AG04450 (cell line): ENCODE data around the gene JAML. TPM values are rescaled to one million over a fixed set of nuclear protein-coding genes. Genes with fewer than 3 reads are reported as not detected.

ENCODE experiments used
- CTCF ChIA-PET: fragments of 300-600, 350-600 bp; formaldehyde crosslinking; extraction: SDS; loops from one replicate; lab custom pipeline; 2022; ENCODE audit warnings: antibody characterized with exemption, inconsistent platforms; lab: Charles Lee
- POLR2A ChIA-PET: fragments of 350-600 bp; formaldehyde crosslinking; extraction: SDS; loops from one replicate; lab custom pipeline; 2021; ENCODE audit warnings: antibody characterized with exemption, inconsistent platforms; lab: Yijun Ruan, JAX
- DNase-seq: peaks from one replicate; pipeline ENCODE4 v3.0.0-alpha.2; 2011; ENCODE audit warnings: low read depth, low spot score
- H3K27ac ChIP-seq: one replicate; pipeline ENCODE4 v1.5.1; 2012; ENCODE audit warnings: low read depth, low read length, control low read depth
- H3K27me3 ChIP-seq: one replicate; pipeline ENCODE4 v1.6.0; 2012; ENCODE audit warnings: low read length; ENCODE audit not compliant: control insufficient read depth, insufficient read depth
- H3K4me3 ChIP-seq: 2 replicates; pipeline ENCODE4 v1.5.1; 2011; ENCODE audit warnings: mild to moderate bottlenecking, low read depth, low read length, control low read depth
- H3K9me3 ChIP-seq: 2 replicates; pipeline ENCODE4 v1.5.1; 2012; ENCODE audit warnings: low read length; ENCODE audit not compliant: control insufficient read depth, insufficient read depth
- CTCF ChIP-seq: IDR thresholded peaks from 2 replicates; pipeline ENCODE4 v1.5.1; 2011; ENCODE audit warnings: low read depth, low read length, control low read depth, inconsistent platforms
- polyA plus RNA-seq: library from polyadenylated mRNA; depleted of rRNA; stranded (reverse); fragments of >200 nt; gene quantifications from 2 replicates; pipeline ENCODE4 v1.2.3, GENCODE V29; 2011

The JAML gene
- polyA plus RNA-seq, 1 experiment, result not detected

- TF ChIP-seq CTCF, result no peak
- CTCF ChIA-PET, result no interaction called here
- DNase-seq, result no peak
- no peaks in the 10 kb centered on the region for H3K27me3 ChIP-seq
- H3K27ac ChIP-seq, result no peak overlapping the region
- no peaks in the 10 kb centered on the region for H3K9me3 ChIP-seq
- no peak overlapping the region for H3K4me3 ChIP-seq
- POLR2A ChIA-PET, result no interaction called here
Observed at GRCh38 chr11:118230088-118230487, 5.3 kb upstream of the JAML start.

DNA sequence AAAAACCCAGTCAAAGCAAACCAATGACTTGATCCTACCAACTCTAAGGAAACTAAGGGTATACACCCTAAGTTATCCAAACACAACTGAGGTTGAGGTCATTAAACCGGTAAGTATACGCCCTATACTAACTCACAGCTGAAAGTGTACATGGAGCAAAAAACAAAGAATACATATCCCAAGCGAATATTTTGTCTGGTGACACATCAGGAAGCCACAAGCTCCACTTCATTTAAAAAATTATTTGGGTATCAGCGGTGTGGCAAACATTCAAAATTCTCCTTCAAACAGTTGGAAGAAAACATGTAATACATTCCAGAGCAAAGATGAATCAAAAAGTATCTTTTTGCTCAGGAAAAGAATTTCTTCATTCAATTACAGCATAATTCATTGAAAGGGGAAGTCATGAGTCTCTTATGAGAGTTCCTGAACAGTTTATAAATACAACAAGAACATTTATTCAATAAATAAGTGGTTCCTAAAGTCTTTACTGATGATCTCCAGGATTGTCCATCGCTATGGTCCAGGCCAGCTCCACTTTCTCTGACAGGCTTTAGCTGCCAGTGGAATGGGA lies 4.5 kb upstream of the JAML start:
- no peak for DNase-seq
- no peaks in the 10 kb centered on the region for H3K9me3 ChIP-seq
- H3K4me3 ChIP-seq, result no peak overlapping the region
- no peak overlapping the region for H3K27ac ChIP-seq
- no peak for TF ChIP-seq CTCF
- H3K27me3 ChIP-seq, result peaks cover 3% of the 10 kb centered on the region
- POLR2A ChIA-PET, result no interaction called here
- CTCF ChIA-PET, result no interaction called here

GRCh38 chr11:118227865-118228785 lies 3.3 kb upstream of the JAML start:
- H3K4me3 ChIP-seq, result no peak overlapping the region
- CTCF ChIA-PET, result no interaction called here
- no peak for DNase-seq
- no peak for TF ChIP-seq CTCF
- H3K27me3 ChIP-seq, result peaks cover 3% of the 10 kb centered on the region
- POLR2A ChIA-PET, result no interaction called here
- H3K9me3 ChIP-seq, result no peaks in the 10 kb centered on the region
- no peak overlapping the region for H3K27ac ChIP-seq

GRCh38 chr11:118226781-118227180 lies 2.0 kb upstream of the JAML start:
- no peak overlapping the region for H3K4me3 ChIP-seq
- no peaks in the 10 kb centered on the region for H3K9me3 ChIP-seq
- no peak overlapping the region for H3K27ac ChIP-seq
- peaks cover 3% of the 10 kb centered on the region for H3K27me3 ChIP-seq
- ChIA-PET POLR2A (no interaction called here), CTCF (interaction anchor here (0.6 kb wide), 1 partner anchor 259 kb away, joined by 4 read pairs; no protein-coding TSS in a partner anchor)
- no peak for DNase-seq
- no peak for TF ChIP-seq CTCF

GRCh38 chr11:118226296-118226695 lies 1.5 kb upstream of the JAML start:
- H3K9me3 ChIP-seq, result no peaks in the 10 kb centered on the region
- DNase-seq, result no peak
- no peak for TF ChIP-seq CTCF
- H3K27ac ChIP-seq, result no peak overlapping the region
- ChIA-PET POLR2A (no interaction called here), CTCF (interaction anchor here (1.3 kb wide), 1 partner anchor 28 kb away, joined by 9 read pairs; no protein-coding TSS in a partner anchor)
- H3K27me3 ChIP-seq, result peaks cover 5% of the 10 kb centered on the region
- no peak overlapping the region for H3K4me3 ChIP-seq
